CD4-positive, alpha-beta T cell treated with Interleukin-17A for 1 hour (primary cell): ENCODE results near the gene UBTFL1.
"Not testable (repeated sequence)": the region's sequence is repeated elsewhere in the genome, so short reads cannot be mapped to it uniquely, and the experiment has no call there.

ENCODE experiments used
- DNase-seq: peaks from one replicate; pipeline ENCODE4 v3.0.0-alpha.2; 2020

Gene UBTFL1, protein sequence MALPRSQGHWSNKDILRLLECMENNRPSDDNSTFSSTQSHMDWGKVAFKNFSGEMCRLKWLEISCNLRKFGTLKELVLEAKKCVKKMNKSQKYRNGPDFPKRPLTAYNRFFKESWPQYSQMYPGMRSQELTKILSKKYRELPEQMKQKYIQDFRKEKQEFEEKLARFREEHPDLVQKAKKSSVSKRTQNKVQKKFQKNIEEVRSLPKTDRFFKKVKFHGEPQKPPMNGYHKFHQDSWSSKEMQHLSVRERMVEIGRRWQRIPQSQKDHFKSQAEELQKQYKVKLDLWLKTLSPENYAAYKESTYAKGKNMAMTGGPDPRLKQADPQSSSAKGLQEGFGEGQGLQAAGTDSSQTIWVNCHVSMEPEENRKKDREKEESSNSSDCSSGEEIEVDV

DNA sequence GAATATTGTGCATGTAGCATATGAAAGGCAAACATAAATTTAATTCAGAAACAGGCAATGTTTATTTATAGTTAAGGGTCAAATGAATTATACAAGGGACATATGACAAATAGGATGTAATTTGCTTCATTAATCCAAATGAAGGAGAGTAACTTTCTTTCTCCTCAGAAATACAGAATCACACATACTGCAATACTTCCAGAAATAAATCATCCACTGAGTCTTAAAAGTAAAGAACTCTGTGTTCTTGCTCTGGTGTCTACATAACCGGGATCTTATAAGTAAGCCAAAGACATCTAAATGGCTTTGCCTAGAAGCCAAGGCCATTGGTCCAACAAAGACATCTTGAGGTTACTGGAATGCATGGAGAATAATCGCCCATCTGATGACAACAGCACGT lies at the start of gene UBTFL1:
TSS of gene UBTFL1 (plus strand) at position 301 of the 400 bp plus-strand sequence. CDS start at position 301, 0 bp downstream.
- not testable (repeated sequence) for DNase-seq

DNA sequence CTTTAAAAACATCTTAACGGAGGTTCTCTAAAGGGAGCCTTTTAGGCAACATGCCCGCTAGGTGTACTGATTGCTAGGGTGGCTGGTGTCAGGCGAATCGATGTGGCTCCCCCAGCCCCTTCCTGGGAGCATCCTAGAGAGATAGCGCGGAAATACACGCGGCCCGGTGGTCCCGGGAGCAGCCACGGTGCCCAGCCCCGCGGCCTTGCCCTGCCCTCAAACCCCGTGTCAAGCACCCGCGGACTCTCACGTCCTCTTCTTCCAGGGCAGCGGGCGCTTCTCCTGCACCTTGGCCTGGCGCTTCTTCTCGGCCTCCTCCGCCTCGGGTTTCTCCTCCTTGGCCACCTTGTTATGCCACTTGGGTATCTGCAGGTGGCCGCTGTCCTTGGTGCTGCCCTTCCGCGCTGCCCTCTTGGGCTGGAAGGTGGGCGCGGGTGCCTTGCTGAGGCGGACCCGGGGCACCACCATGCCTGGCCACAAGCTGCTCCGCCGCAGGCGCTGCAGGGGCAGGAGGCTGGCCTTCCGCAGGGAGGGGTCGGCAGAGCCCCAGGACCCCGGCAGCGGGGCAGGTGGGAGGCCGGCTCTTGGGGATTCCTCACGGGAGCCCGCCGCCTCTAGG lies 34.0 kb upstream of the UBTFL1 start:
- DNase-seq: not testable (repeated sequence)

GRCh38 chr11:90052311-90052710 lies 33.4 kb upstream of the UBTFL1 start:
- DNase-seq: not testable (repeated sequence)

DNA sequence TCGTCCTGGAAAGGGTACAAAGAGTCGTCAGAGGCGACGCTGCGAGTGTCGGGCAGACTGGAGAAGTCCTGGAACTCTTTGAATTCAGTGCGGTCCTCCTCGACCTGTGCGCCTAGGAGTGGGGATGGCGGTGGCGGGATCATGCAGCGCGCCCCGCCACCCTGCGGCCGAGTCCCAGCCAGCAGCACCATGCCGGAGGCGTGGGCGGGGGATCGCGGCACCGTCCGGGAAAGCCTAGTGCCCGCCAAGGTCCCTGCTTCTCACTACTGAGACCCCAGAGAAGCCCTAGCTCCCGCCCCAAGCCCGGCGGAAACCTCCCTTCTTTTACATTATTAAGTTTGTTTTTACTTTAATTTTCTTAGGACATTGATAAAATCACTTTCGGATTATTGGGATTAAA lies 32.2 kb upstream of the UBTFL1 start:
- not testable (repeated sequence) for DNase-seq

DNA sequence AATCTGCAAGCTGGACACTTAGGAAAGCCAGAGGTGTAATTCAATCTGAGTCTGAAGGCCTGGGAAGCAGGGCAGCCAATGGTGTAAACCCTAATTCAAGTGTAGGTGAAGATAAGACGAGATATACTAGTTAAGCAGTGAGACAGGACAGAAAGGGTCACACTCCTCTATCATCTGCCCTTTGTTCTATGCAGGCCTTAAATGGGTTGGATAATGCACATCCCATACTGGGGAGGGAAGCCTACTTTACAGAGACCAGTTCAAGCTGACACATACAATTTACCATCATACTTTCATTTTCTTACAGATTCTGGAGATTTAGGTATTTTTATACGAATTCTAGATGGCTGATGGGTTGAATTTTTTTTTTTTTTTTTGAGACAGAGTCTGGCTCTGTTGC lies 3.0 kb downstream of the UBTFL1 start:
- DNase-seq: not testable (repeated sequence)

- DNase-seq: not testable (repeated sequence)
These were observed 9.6 kb downstream of the UBTFL1 start for GRCh38 chr11:90095230-90095924.

DNA sequence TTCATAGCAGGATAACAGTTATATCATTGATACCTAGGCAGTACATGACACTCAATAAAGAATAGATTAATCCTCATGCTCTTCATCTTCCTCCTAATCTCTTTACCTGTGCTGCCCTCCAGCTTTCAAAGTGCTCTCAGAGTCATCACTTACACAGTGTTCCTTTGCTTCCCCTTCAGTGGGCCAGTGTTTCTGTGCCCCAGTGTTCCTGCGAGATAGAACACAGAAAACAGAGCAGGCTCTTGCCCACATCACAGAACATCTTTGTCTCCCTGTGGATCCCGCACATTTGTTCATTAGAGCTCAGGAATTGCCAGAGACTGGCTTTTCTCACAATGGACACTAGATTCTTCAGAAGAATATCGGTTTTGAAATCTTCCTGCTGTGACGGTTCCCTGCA lies 12.5 kb downstream of the UBTFL1 start:
- not testable (repeated sequence) for DNase-seq

GRCh38 chr11:90100431-90100830 lies 14.7 kb downstream of the UBTFL1 start:
- DNase-seq: no peak

DNA sequence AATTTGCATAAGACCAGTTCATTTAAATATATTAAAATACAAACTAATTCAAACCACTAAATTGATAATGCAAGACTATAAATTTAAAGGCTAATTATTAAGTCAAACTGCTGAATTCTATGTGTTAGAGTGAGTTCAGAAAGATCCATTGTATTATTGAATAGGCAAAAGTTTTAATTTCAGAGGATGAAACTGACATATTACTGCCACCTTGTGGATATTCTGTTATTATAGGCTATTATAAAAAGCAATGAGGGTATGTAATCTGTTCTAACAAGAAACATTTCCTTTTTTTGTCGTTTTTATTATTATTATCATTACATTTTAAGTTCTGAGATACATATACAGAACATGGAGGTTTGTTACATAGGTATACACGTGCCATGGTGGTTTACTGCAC lies 27.8 kb downstream of the UBTFL1 start:
- no peak for DNase-seq

DNA sequence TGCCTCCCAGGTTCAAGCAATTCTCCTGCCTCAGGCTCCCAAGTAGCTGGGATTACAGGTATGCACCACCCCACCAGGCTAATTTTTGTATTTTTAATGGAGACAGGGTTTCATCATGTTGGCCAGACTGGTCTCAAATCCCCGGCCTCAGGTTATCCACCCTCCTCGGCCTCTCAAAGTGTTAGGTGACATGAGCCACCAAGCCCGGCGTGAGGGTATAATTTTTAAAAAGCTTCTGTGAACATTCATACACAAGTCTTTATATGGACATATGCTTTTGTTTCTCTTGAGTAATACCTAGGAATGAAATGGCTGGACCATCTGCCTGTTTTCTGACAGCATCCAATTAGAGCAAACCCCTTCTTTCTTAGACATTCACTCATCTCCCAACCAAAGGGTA lies 34.4 kb downstream of the UBTFL1 start:
- DNase-seq: no peak

- no peak for DNase-seq
These were observed 38.6 kb downstream of the UBTFL1 start for GRCh38 chr11:90124371-90124770.

DNA sequence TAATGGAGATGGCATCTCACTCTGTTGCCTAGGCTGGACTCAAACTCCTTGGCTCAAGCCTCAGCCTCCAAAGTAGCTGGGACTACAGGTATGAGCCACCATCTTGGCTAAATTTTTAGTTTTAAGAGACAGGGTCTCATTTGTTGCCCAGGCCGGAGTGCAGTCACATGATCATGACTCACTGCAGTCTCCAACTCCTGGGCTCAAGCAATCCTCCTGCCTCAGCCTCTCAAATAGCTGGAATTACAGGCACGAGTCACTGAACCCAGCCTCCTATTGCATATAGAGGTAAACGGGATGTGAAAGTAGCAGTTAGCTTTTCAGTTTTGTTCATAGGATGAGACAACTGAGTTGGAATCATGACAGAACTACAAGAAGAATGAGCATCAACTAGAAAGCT lies 39.2 kb downstream of the UBTFL1 start:
- DNase-seq: no peak

- DNase-seq: no peak
These were observed 48.1 kb downstream of the UBTFL1 start for GRCh38 chr11:90133560-90134477.

- no peak for DNase-seq
These were observed 48.8 kb downstream of the UBTFL1 start, which contains the start of gene NAALAD2 for GRCh38 chr11:90134478-90135003. TSS of gene NAALAD2 (plus strand) at chr11:90134663. CDS start at chr11:90134759, 96 bp downstream.

DNA sequence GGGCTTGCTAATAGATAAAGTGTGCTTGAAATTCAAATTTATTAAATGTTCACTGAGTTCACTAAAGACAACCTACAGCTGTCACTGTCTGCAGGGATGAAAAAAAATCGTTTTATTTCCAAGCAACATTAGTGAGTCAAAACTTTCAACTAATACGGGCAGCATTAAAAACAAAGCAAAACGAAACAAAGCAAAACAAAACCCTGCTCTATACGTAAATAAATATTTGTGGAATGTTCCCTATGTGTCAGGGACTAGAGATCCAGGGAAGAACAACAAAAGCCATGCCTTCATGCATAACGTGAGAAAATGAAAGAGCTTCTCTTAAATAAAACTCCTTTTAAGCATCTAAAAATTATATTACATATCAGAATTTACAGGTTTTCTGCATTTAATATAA lies 49.3 kb downstream of the UBTFL1 start:
- no peak for DNase-seq
